ENCODE measurements around the gene SNU13.

The SNU13 gene

GRCh38 chr22:41696703-41697102 is 8.0 kb upstream of the SNU13 start:
- Histone ChIP-seq H3K9me3 (ENCODE audit: control insufficient read depth, insufficient read depth, low read depth, low read length) (no peaks in the 10 kb centered on the region), H3K36me3 (ENCODE audit: control insufficient read depth in 2 of 2, insufficient read depth in 1 of 2, low read length in 2 of 2) (peaks cover 0 to 29% of the 10 kb centered on the region in 2 experiments; a peak in 1 of 3 replicates), H3K27ac (ENCODE audit: extremely low read depth, low read depth, low read length) (no peak overlapping the region), H3K4me1 (ENCODE audit: control insufficient read depth, insufficient read depth, low read length) (no peaks in the 10 kb centered on the region), H3K4me3 (ENCODE audit: low read depth, low read length) (no peak overlapping the region)
- POLR2A ChIA-PET, result interaction anchor here (0.5 to 2.5 kb wide), 18 partner anchors 8 to 382 kb away, joined by 3 to 20 read pairs (median 4); partner anchors contain the start of genes CCDC134, CENPM, DESI1 and SMDT1
- CTCF ChIA-PET, result interaction anchor here (0.5 to 5.4 kb wide), 83 partner anchors 9 to 925 kb away, joined by 3 to 72 read pairs (median 8); partner anchors contain the start of genes CCDC134, CENPM, SNU13 and SREBF2
- 0 out of 2 replicates have a peak, but pooled peaks have one; percentile 10 for TF ChIP-seq SP2 (tag by site-specific recombination; IDR thresholded peaks at IDR 0.05)
- TF ChIP-seq ZNF335 (tag by site-specific recombination; conservative IDR thresholded peaks at IDR 0.05), result 0 out of 2 replicates have a peak, but pooled peaks have one; percentile 49
- TF ChIP-seq YY2 (tag by site-specific recombination; IDR thresholded peaks at IDR 0.05), result no peak

- ChIA-PET CTCF (interaction anchor here (0.7 to 5.4 kb wide), 2 partner anchors 237 to 245 kb away, joined by 3 to 53 read pairs; no protein-coding TSS in a partner anchor), POLR2A (interaction anchor here (0.6 kb wide), 1 partner anchor 761 kb away, joined by 3 read pairs; no protein-coding TSS in a partner anchor)
- no peak overlapping the region for H3K4me3 ChIP-seq (ENCODE audit: low read depth, low read length)
- peaks cover 0 to 37% of the 10 kb centered on the region in 2 experiments; a peak in 1 of 3 replicates for H3K36me3 ChIP-seq (ENCODE audit: control insufficient read depth in 2 of 2, insufficient read depth in 1 of 2, low read length in 2 of 2)
- no peaks in the 10 kb centered on the region for H3K4me1 ChIP-seq (ENCODE audit: control insufficient read depth, insufficient read depth, low read length)
- no peaks in the 10 kb centered on the region for H3K9me3 ChIP-seq (ENCODE audit: control insufficient read depth, insufficient read depth, low read depth, low read length)
- no peak for TF ChIP-seq SCRT1 (tag by site-specific recombination; IDR thresholded peaks at IDR 0.05; ENCODE audit: borderline replicate concordance)
- no peak for TF ChIP-seq ZNF488 (tag by site-specific recombination; IDR thresholded peaks at IDR 0.05)
- no peak for TF ChIP-seq BCL11B (tag by site-specific recombination; IDR thresholded peaks at IDR 0.05; ENCODE audit: low read depth)
- TF ChIP-seq ZNF221 (tag by site-specific recombination; IDR thresholded peaks at IDR 0.05; ENCODE audit: borderline replicate concordance), result no peak
- no peak for TF ChIP-seq HIC1 (tag by site-specific recombination; IDR thresholded peaks at IDR 0.05)
- TF ChIP-seq ZNF660 (tag by site-specific recombination; IDR thresholded peaks at IDR 0.05), result no peak
- no peak for TF ChIP-seq ZNF639 (tag by site-specific recombination; IDR thresholded peaks at IDR 0.05)
- no peak for TF ChIP-seq AEBP2 (tag by site-specific recombination; IDR thresholded peaks at IDR 0.05; ENCODE audit: borderline replicate concordance)
- TF ChIP-seq ZNF76 (tag by site-specific recombination; IDR thresholded peaks at IDR 0.05; ENCODE audit: borderline replicate concordance, low read depth), result no peak
- no peak for TF ChIP-seq PRDM2 (tag by site-specific recombination; IDR thresholded peaks at IDR 0.05; ENCODE audit: borderline replicate concordance)
- no peak overlapping the region for H3K27ac ChIP-seq (ENCODE audit: extremely low read depth, low read depth, low read length)
Observed at GRCh38 chr22:41695211-41695610, 6.5 kb upstream of the SNU13 start.
